Lung (tissue), 12 donors: ENCODE results near the gene RETREG1. TPM values are rescaled to one million over a fixed set of nuclear protein-coding genes. Genes with fewer than 3 reads are reported as not detected.

ENCODE experiments used
- ATAC-seq: fragments of 200-7000 bp; cut with Tn5 transposase; one replicate; pipeline ENCODE4 v1.9.1; 2020; ENCODE audit warnings: moderate number of reproducible peaks; ENCODE audit not compliant: insufficient read depth, low FRiP score
- DNase-seq, 3 donors: peaks; one replicate each; pipeline ENCODE4 v3.0.0-alpha.2; 2013 to 2017
- H3K27ac ChIP-seq, 2 donors: one replicate each; pipeline ENCODE4 v1.5.1; 2013; ENCODE audit warnings: mild to moderate bottlenecking in 2 of 2, moderate library complexity in 2 of 2, control low read depth in 1 of 2, inconsistent platforms in 1 of 2, low read depth in 1 of 2, low read length in 1 of 2
- H3K27me3 ChIP-seq, 3 donors: one replicate each; pipeline ENCODE4 v1.5.1; 2013; ENCODE audit warnings: low read length in 2 of 3; ENCODE audit not compliant: control insufficient read depth in 3 of 3, insufficient read depth in 3 of 3
- H3K36me3 ChIP-seq, 4 donors: one replicate each; pipeline ENCODE4 v1.5.1; 2013; ENCODE audit warnings: low read length in 4 of 4, mild to moderate bottlenecking in 1 of 4, moderate library complexity in 1 of 4; ENCODE audit not compliant: control insufficient read depth in 4 of 4, insufficient read depth in 4 of 4
- H3K4me1 ChIP-seq, 5 donors: one replicate each; pipeline ENCODE4 v1.5.1; 2013; ENCODE audit warnings: low read length in 5 of 5, mild to moderate bottlenecking in 2 of 5, moderate library complexity in 1 of 5; ENCODE audit not compliant: control insufficient read depth in 5 of 5, insufficient read depth in 5 of 5
- H3K4me3 ChIP-seq: one replicate; pipeline ENCODE4 v1.5.1; 2013; ENCODE audit warnings: mild to moderate bottlenecking, control low read depth, moderate library complexity
- H3K9ac ChIP-seq, 2 donors: one replicate each; pipeline ENCODE4 v1.5.1; 2013; ENCODE audit warnings: low read length in 2 of 2, control low read depth in 1 of 2; ENCODE audit not compliant: insufficient read depth in 1 of 2
- H3K9me3 ChIP-seq, 4 donors: one replicate each; pipeline ENCODE4 v1.5.1; 2013; ENCODE audit warnings: low read length in 3 of 4, mild to moderate bottlenecking in 1 of 4, moderate library complexity in 1 of 4; ENCODE audit not compliant: control insufficient read depth in 4 of 4, insufficient read depth in 3 of 4
- CTCF ChIP-seq: IDR thresholded peaks from 2 replicates; pipeline ENCODE4 v1.5.1; 2012; ENCODE audit warnings: mild to moderate bottlenecking; ENCODE audit errors: control extremely low read depth, extremely low read depth
- WGBS, 2 donors: extraction: QIAGEN DNeasy Blood & Tissue Kit; methylation state at CpG; one replicate each; pipeline ENCODE4 v1.1.7; 2013; 5-methylcytosine and 5-hydroxymethylcytosine counted together
- polyA plus RNA-seq, 2 donors: library from polyadenylated mRNA; stranded (reverse); fragments of 200-250 nt; gene quantifications; one replicate each; pipeline ENCODE4 v1.2.1, GENCODE V29; 2013
- total RNA-seq, 2 donors: library from RNA; depleted of rRNA in 1 of 2; stranded (reverse); fragments of >200 nt in 1 of 2; gene quantifications; one replicate each; pipeline ENCODE4 v1.2.1, GENCODE V29; 2014 to 2021
- donor health status: control.
- donor health status: control.
- donor health status: Bipolar disorder and iron deficiency.
- donor health status: healthy.
- donor health status: DM: yes; HTN: yes; CAD: no.

RETREG1 gene
- total and polyA plus RNA-seq, 4 donors, result 6.8 to 19.5 (median 9.6) TPM

GRCh38 chr5:16549491-16550206, 67.1 kb downstream of the RETREG1 start:
- no peaks in the 10 kb centered on the region for H3K9me3 ChIP-seq
- no peak for DNase-seq
- no peak for TF ChIP-seq CTCF
- H3K9ac ChIP-seq, result no peak overlapping the region
- peaks cover 0 to 10% (median 0%) of the 10 kb centered on the region in 5 donors for H3K4me1 ChIP-seq
- H3K4me3 ChIP-seq, result no peak overlapping the region
- no peaks in the 10 kb centered on the region for H3K36me3 ChIP-seq
- H3K27me3 ChIP-seq, result no peaks in the 10 kb centered on the region
- 85 to 89% methylated on average over 5 of the region's 5 CpGs for WGBS, 2 donors
- ATAC-seq, result no peak
- peak overlapping the region in 1 of 2 donors; percentile 79 for H3K27ac ChIP-seq

- Histone ChIP-seq H3K4me1 (peaks cover 0 to 12% (median 0%) of the 10 kb centered on the region in 5 donors), H3K9me3 (no peaks in the 10 kb centered on the region), H3K27me3 (no peaks in the 10 kb centered on the region), H3K27ac (peak overlapping the region in 1 of 2 donors; percentile 42), H3K9ac (no peak overlapping the region), H3K36me3 (no peaks in the 10 kb centered on the region), H3K4me3 (no peak overlapping the region)
- ATAC-seq (no peak), DNase-seq (no peak)
- TF ChIP-seq CTCF, result no peak
- 81 to 92% methylated on average over 3 of the region's 3 CpGs for WGBS, 2 donors
These were observed 68.0 kb downstream of the RETREG1 start for GRCh38 chr5:16548812-16549211.

- peaks cover 0 to 12% (median 0%) of the 10 kb centered on the region in 5 donors for H3K4me1 ChIP-seq
- H3K4me3 ChIP-seq, result no peak overlapping the region
- H3K36me3 ChIP-seq, result no peaks in the 10 kb centered on the region
- H3K27me3 ChIP-seq, result no peaks in the 10 kb centered on the region
- peak in 1 of 3 donors; percentile 27 for DNase-seq
- WGBS, 2 donors, result 80 to 89% methylated on average over 2 of the region's 2 CpGs
- no peak overlapping the region for H3K9ac ChIP-seq
- no peaks in the 10 kb centered on the region for H3K9me3 ChIP-seq
- H3K27ac ChIP-seq, result peak overlapping the region in 1 of 2 donors; percentile 42
- no peak for ATAC-seq
- TF ChIP-seq CTCF, result no peak
These were observed 68.7 kb downstream of the RETREG1 start for GRCh38 chr5:16548115-16548514.
